Activated naive CD8-positive, alpha-beta T cell treated with anti-CD3 and anti-CD28 coated beads, Interleukin-2, amount 50 U/mL, for 24 hours (primary cell): Measurements from ENCODE around the gene PLG.
"Not testable (repeated sequence)": the region's sequence is repeated elsewhere in the genome, so short reads cannot be mapped to it uniquely, and the experiment has no call there.

Experiments
- ATAC-seq: fragments of 150-1000 bp; cut with Tn5 transposase; one replicate; pipeline ENCODE4 v1.10.0; 2021
- DNase-seq: peaks from one replicate; pipeline ENCODE4 v3.0.0; 2021
- H3K27ac Mint-ChIP-seq: one replicate; pipeline ENCODE4 v1.8.0; 2021; ENCODE audit warnings: mild to moderate bottlenecking, mixed read lengths
- H3K27me3 Mint-ChIP-seq: one replicate; pipeline ENCODE4 v1.8.0; 2021; ENCODE audit warnings: mixed read lengths
- H3K36me3 Mint-ChIP-seq: one replicate; pipeline ENCODE4 v1.8.0; 2021; ENCODE audit warnings: low read depth, mixed read lengths
- H3K4me1 Mint-ChIP-seq: one replicate; pipeline ENCODE4 v1.8.0; 2021; ENCODE audit warnings: mixed read lengths
- H3K4me3 Mint-ChIP-seq: one replicate; pipeline ENCODE4 v1.8.0; 2021; ENCODE audit warnings: mild to moderate bottlenecking, moderate library complexity, mixed read lengths
- H3K9me3 Mint-ChIP-seq: one replicate; pipeline ENCODE4 v1.8.0; 2021; ENCODE audit warnings: mixed read lengths

The PLG gene

GRCh38 chr6:160775792-160776580, 73.9 kb downstream of the PLG start:
- H3K9me3 Mint-ChIP-seq: no peaks in the 10 kb centered on the region
- H3K36me3 Mint-ChIP-seq: no peaks in the 10 kb centered on the region
- H3K27ac Mint-ChIP-seq: no peak overlapping the region
- no peak for DNase-seq
- no peak overlapping the region for H3K4me3 Mint-ChIP-seq
- ATAC-seq: no peak
- H3K27me3 Mint-ChIP-seq: no peaks in the 10 kb centered on the region
- H3K4me1 Mint-ChIP-seq: no peaks in the 10 kb centered on the region

- not testable (repeated sequence) for H3K4me3 Mint-ChIP-seq, ATAC-seq, H3K36me3 Mint-ChIP-seq, H3K27ac Mint-ChIP-seq, H3K9me3 Mint-ChIP-seq, H3K4me1 Mint-ChIP-seq, DNase-seq, H3K27me3 Mint-ChIP-seq
Measured at GRCh38 chr6:160779095-160779494, 77.1 kb downstream of the PLG start.

DNA sequence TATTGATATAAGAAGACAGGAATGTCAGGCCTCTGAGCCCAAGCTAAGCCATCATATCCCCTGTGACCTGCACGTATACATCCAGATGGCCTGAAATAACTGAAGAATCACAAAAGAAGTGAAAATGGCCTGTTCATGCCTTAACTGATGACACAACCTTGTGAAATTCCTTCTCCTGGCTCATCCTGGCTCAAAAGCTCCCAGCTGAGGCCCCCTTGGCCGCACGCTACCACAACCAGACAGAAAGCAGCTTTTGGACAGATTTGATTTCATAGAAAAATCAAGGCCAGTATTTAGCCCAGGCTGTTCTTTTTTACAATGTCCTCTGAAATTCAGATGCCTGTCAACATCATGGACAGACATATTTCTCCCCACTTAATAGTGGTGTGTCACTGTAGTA, 78.6 kb downstream of the PLG start:
- ATAC-seq, H3K27me3 Mint-ChIP-seq, DNase-seq, H3K27ac Mint-ChIP-seq, H3K9me3 Mint-ChIP-seq, H3K4me3 Mint-ChIP-seq, H3K36me3 Mint-ChIP-seq, H3K4me1 Mint-ChIP-seq: not testable (repeated sequence)

DNA sequence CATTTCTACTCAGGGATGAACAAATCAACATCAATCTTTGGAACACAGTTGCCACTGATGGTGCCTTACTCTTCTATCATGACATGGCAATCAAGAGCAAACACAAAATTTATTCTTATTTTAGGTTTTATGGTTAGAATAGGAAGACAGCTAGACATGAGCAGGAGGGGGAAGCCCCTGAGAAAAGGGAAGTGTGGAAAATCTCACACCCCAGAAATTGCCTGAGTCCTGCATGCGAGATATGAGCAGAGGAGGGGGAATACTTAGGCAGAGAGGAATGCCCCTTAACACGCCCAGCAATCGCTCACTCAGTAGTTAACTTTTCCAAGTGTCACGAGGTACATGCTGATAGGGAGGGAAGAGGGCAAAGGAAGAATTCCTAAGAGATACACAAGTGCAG, 79.3 kb downstream of the PLG start:
- Mint-ChIP-seq H3K27me3 (no peaks in the 10 kb centered on the region), H3K36me3 (no peaks in the 10 kb centered on the region), H3K27ac (no peak overlapping the region), H3K4me1 (no peaks in the 10 kb centered on the region), H3K9me3 (no peaks in the 10 kb centered on the region), H3K4me3 (no peak overlapping the region)
- DNase-seq (no peak), ATAC-seq (no peak)

- ATAC-seq (no peak), DNase-seq (no peak)
- H3K4me3 Mint-ChIP-seq: no peak overlapping the region
- no peak overlapping the region for H3K27ac Mint-ChIP-seq
- H3K9me3 Mint-ChIP-seq: no peaks in the 10 kb centered on the region
- H3K27me3 Mint-ChIP-seq: peaks cover 1% of the 10 kb centered on the region
- no peaks in the 10 kb centered on the region for H3K36me3 Mint-ChIP-seq
- H3K4me1 Mint-ChIP-seq: no peaks in the 10 kb centered on the region
Measured at GRCh38 chr6:160782228-160782627, 80.2 kb downstream of the PLG start.

GRCh38 chr6:160783741-160784140, 81.7 kb downstream of the PLG start:
- H3K4me1 Mint-ChIP-seq: no peaks in the 10 kb centered on the region
- no peak overlapping the region for H3K27ac Mint-ChIP-seq
- H3K27me3 Mint-ChIP-seq: peaks cover 6% of the 10 kb centered on the region
- no peaks in the 10 kb centered on the region for H3K9me3 Mint-ChIP-seq
- H3K36me3 Mint-ChIP-seq: no peaks in the 10 kb centered on the region
- ATAC-seq (no peak), DNase-seq (no peak)
- H3K4me3 Mint-ChIP-seq: no peak overlapping the region

DNA sequence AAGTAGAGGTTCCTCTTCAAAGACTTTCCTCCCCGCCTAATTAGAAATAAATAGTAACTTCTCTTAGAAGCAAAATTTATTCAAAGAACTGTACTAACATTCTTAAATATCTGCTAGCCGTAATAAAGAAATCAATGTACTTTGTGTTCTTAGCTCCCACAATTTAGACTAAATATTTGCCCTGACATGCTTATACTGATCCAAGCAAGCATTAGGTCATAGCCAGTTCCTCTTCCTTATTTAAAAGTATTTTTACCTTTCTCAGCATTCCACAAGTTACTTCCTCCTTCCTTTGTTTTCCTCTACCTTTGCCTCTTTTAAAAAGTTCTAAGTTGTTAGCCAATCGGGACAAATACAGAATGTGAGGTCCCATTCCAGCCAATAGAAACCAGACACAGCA, 86.1 kb downstream of the PLG start:
- ATAC-seq, DNase-seq, H3K27me3 Mint-ChIP-seq: not testable (repeated sequence)

DNA sequence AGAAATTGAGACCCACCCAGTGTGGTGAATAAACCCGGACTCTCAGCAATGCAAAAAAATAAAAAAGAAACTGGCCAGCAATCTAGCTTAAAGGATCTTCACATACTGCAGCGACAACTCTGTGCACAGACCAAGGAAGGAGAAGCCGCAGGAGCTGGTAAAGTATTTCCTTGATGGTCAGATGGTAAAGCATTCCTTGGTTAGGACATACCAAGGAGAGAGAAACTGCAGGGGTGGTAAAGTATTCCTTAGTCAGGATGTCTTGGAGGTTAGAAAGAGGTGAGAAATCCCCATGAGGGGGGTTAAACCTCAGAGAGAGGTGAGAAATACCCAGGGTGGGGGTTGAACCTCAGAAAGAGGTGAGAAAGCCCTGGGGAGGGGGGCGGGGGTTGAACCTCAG, 86.8 kb downstream of the PLG start:
- no peak overlapping the region for H3K4me3 Mint-ChIP-seq
- H3K9me3 Mint-ChIP-seq: peaks cover 6% of the 10 kb centered on the region
- peaks cover 3% of the 10 kb centered on the region for H3K4me1 Mint-ChIP-seq
- no peak for DNase-seq
- peaks cover 6% of the 10 kb centered on the region for H3K27me3 Mint-ChIP-seq
- ATAC-seq: no peak
- no peaks in the 10 kb centered on the region for H3K36me3 Mint-ChIP-seq
- H3K27ac Mint-ChIP-seq: no peak overlapping the region

More for the DNA sequence above, 86.1 kb downstream of the PLG start:
- not testable (repeated sequence) for H3K36me3 Mint-ChIP-seq, H3K27ac Mint-ChIP-seq, H3K9me3 Mint-ChIP-seq, H3K4me3 Mint-ChIP-seq, H3K4me1 Mint-ChIP-seq

- Mint-ChIP-seq H3K27me3 (peaks cover 6% of the 10 kb centered on the region), H3K4me1 (peaks cover 3% of the 10 kb centered on the region), H3K27ac (no peak overlapping the region), H3K9me3 (peaks cover 6% of the 10 kb centered on the region), H3K36me3 (no peaks in the 10 kb centered on the region), H3K4me3 (no peak overlapping the region)
- DNase-seq (no peak), ATAC-seq (no peak)
Measured at GRCh38 chr6:160789263-160790027, 87.4 kb downstream of the PLG start.

DNA sequence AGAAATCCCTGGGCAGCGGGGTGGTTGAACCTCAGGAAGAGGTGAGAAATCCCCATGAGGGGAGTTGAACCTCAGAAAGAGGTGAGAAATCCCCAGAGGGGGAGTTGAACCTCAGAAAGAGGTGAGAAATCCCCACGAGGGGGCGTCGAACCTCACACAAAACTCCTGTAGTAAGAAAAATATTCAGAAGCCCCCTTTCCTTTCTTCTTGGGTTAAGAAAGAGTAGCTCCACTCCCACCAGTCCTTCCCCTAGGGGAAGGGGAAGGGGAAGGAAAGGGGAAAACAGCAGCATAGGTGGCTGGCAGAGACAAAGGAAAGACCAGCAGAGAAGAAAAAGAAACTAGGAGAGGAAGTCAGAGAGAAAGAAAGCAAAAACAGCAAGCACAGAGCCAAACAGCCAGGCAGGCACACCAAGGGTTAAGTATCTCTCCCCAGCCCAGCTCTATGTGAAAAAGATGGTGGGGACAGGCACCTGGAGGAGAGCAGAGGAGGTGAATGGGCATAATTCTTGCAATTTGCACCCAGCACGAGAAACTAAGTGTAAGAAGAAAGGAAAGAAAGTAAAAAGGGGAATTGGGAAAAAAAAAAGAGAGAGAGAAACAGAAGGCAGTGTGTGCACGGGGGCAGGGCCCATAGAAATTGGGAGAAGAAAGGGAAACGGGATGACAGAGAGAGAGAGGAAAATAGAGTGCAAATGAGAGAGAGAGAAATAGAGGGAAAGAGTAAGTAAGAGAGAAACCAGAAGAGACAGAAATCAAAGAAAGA, 88.2 kb downstream of the PLG start:
- H3K4me1 Mint-ChIP-seq: peaks cover 3% of the 10 kb centered on the region
- no peak for ATAC-seq
- H3K4me3 Mint-ChIP-seq: no peak overlapping the region
- peaks cover 6% of the 10 kb centered on the region for H3K27me3 Mint-ChIP-seq
- H3K9me3 Mint-ChIP-seq: peaks cover 6% of the 10 kb centered on the region
- H3K27ac Mint-ChIP-seq: peak overlapping the region; percentile 53
- H3K36me3 Mint-ChIP-seq: no peaks in the 10 kb centered on the region
- no peak for DNase-seq

GRCh38 chr6:160791459-160791858, 89.4 kb downstream of the PLG start:
- DNase-seq (no peak), ATAC-seq (no peak)
- no peaks in the 10 kb centered on the region for H3K36me3 Mint-ChIP-seq
- H3K4me1 Mint-ChIP-seq: peaks cover 3% of the 10 kb centered on the region
- H3K27me3 Mint-ChIP-seq: peaks cover 6% of the 10 kb centered on the region
- peaks cover 6% of the 10 kb centered on the region for H3K9me3 Mint-ChIP-seq
- H3K27ac Mint-ChIP-seq: no peak overlapping the region
- H3K4me3 Mint-ChIP-seq: no peak overlapping the region

GRCh38 chr6:160791981-160792418, 90.0 kb downstream of the PLG start:
- Mint-ChIP-seq H3K27me3 (peaks cover 6% of the 10 kb centered on the region), H3K27ac (no peak overlapping the region), H3K36me3 (no peaks in the 10 kb centered on the region), H3K9me3 (peaks cover 6% of the 10 kb centered on the region), H3K4me3 (no peak overlapping the region), H3K4me1 (peaks cover 3% of the 10 kb centered on the region)
- ATAC-seq (no peak), DNase-seq (no peak)

DNA sequence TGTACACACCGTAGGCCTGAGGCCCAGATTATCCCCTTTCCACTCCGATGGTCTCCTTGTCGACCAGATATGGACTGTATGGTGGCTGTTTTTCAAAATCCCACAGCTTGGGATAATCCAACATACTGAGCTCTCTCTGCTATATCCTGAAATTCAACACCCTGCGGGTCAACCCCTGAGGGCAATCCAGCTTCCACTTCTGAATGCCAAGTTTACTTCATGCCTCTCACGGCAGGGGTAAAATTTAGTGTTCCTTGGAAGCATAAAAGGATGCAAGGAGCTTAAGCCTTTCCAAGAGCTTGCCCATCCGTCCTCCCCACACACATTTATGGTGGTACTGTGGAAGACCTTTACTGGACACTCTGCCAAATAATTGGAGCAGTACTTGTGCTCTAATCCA, 90.7 kb downstream of the PLG start:
- DNase-seq (no peak), ATAC-seq (no peak)
- Mint-ChIP-seq H3K27me3 (peaks cover 3% of the 10 kb centered on the region), H3K36me3 (no peaks in the 10 kb centered on the region), H3K9me3 (peaks cover 9% of the 10 kb centered on the region), H3K4me3 (no peak overlapping the region), H3K27ac (no peak overlapping the region), H3K4me1 (peaks cover 3% of the 10 kb centered on the region)

- no peaks in the 10 kb centered on the region for H3K36me3 Mint-ChIP-seq
- H3K27ac Mint-ChIP-seq: no peak overlapping the region
- no peak overlapping the region for H3K4me3 Mint-ChIP-seq
- peaks cover 3% of the 10 kb centered on the region for H3K4me1 Mint-ChIP-seq
- peaks cover 11% of the 10 kb centered on the region for H3K9me3 Mint-ChIP-seq
- no peaks in the 10 kb centered on the region for H3K27me3 Mint-ChIP-seq
- ATAC-seq: no peak
- DNase-seq: no peak
Measured at GRCh38 chr6:160793652-160794051, 91.6 kb downstream of the PLG start.

- peaks cover 14% of the 10 kb centered on the region for H3K9me3 Mint-ChIP-seq
- no peaks in the 10 kb centered on the region for H3K36me3 Mint-ChIP-seq
- H3K4me1 Mint-ChIP-seq: peaks cover 3% of the 10 kb centered on the region
- no peak for ATAC-seq
- no peak overlapping the region for H3K4me3 Mint-ChIP-seq
- H3K27me3 Mint-ChIP-seq: no peaks in the 10 kb centered on the region
- DNase-seq: no peak
- H3K27ac Mint-ChIP-seq: no peak overlapping the region
Measured at GRCh38 chr6:160795721-160796120, 93.7 kb downstream of the PLG start.
